HCT116 (cell line): ENCODE results near the gene SERINC3. TPM values are rescaled to one million over a fixed set of nuclear protein-coding genes. Genes with fewer than 3 reads are reported as not detected.

Source experiments
- ATAC-seq: fragments of 200-7000 bp; cut with Tn5 transposase; 2 replicates; pipeline ENCODE4 v1.9.1; 2020; ENCODE audit warnings: mild to moderate bottlenecking, moderate library complexity
- Bru-seq: library from RNA; stranded (reverse); fragments of 400-500 nt; gene quantifications from one replicate; lab custom pipeline; 2021; lab: Mats Ljungman, UMichigan
- BruChase-seq, 2 experiments: library from RNA; stranded (reverse); fragments of 400-500 nt; gene quantifications; one replicate each; lab custom pipeline; 2021; lab: Mats Ljungman, UMichigan
- BruUV-seq: library from RNA; stranded (reverse); fragments of 400-500 nt; replicated peaks from 2 replicates; lab custom pipeline; 2021; lab: Mats Ljungman, UMichigan
- CTCF ChIA-PET: fragments of 300-600 bp; sonication (Branson Sonifier 250); formaldehyde crosslinking; loops from one replicate; lab custom pipeline; 2021; ENCODE audit warnings: antibody characterized with exemption; lab: Charles Lee
- POLR2A ChIA-PET: fragments of 300-600, 350-600 bp; sonication (Branson Sonifier 250); formaldehyde crosslinking; loops from one replicate; lab custom pipeline; 2021; ENCODE audit warnings: antibody characterized with exemption; lab: Charles Lee
- RAD21 ChIA-PET, 2 experiments: fragments of 300-600 bp; sonication (Branson Sonifier 250); formaldehyde crosslinking; loops; one replicate each; lab custom pipeline; 2023; ENCODE audit warnings: low total read pairs in 2 of 2; ENCODE audit not compliant: uncharacterized antibody in 2 of 2, unreplicated experiment in 2 of 2, low non-redundant PET in 1 of 2; lab: Charles Lee
- DNase-seq: peaks from one replicate; pipeline ENCODE4 v3.0.0-alpha.2; 2010; ENCODE audit warnings: low read depth, low spot score
- H2AFZ ChIP-seq: fragments of 200-600 bp; shearing (Covaris generic), sonication (generic); 2 replicates; pipeline ENCODE4 v1.6.1; 2017; ENCODE audit warnings: low read depth, mixed run types, mixed read lengths, antibody characterized with exemption, low read length; ENCODE audit not compliant: poor library complexity, severe bottlenecking
- H3K27ac ChIP-seq: 2 replicates; pipeline ENCODE4 v1.5.1; 2012; ENCODE audit warnings: low read depth, low read length
- H3K27me3 ChIP-seq: fragments of 200-600 bp; sonication (generic); 2 replicates; pipeline ENCODE4 v1.6.1; 2016; ENCODE audit warnings: mixed run types, low read length, mixed read lengths; ENCODE audit not compliant: insufficient read depth
- H3K36me3 ChIP-seq, 2 experiments: fragments of 200-500 bp in 1 of 2; fragments of 200-600 bp in 1 of 2; sonication (Bioruptor generic) in 1 of 2; sonication (generic) in 1 of 2; 2 replicates each; pipeline versions ENCODE4 v1.5.1 to v1.6.1; 2014 to 2016; ENCODE audit warnings: low read length in 2 of 2, inconsistent platforms in 1 of 2, mixed read lengths in 1 of 2, mixed run types in 1 of 2; ENCODE audit not compliant: insufficient read depth in 2 of 2, control insufficient read depth in 1 of 2
- H3K4me1 ChIP-seq, 2 experiments: fragments of 200-600 bp in 1 of 2; sonication (generic) in 1 of 2; 2 replicates each; pipeline versions ENCODE4 v1.5.1 to v1.6.1; 2012 to 2017; ENCODE audit warnings: low read length in 2 of 2, inconsistent platforms in 1 of 2, mild to moderate bottlenecking in 1 of 2, mixed read lengths in 1 of 2, mixed run types in 1 of 2, moderate library complexity in 1 of 2; ENCODE audit not compliant: insufficient read depth in 2 of 2, control insufficient read depth in 1 of 2
- H3K4me2 ChIP-seq: fragments of 200-600 bp; sonication (generic); 2 replicates; pipeline ENCODE4 v1.6.1; 2017; ENCODE audit warnings: mixed run types, low read length, mixed read lengths
- H3K4me3 ChIP-seq, 2 experiments: fragments of 200-600 bp in 1 of 2; sonication (generic) in 1 of 2; replicated peaks in 1 of 2; 2 replicates each; pipeline ENCODE4 v1.5.1; 2011 to 2016; ENCODE audit warnings: low read length in 2 of 2, control low read depth in 1 of 2, low read depth in 1 of 2, mild to moderate bottlenecking in 1 of 2, mixed read lengths in 1 of 2, mixed run types in 1 of 2
- H3K79me2 ChIP-seq: fragments of 200-600 bp; sonication (generic); 2 replicates; pipeline ENCODE4 v1.6.1; 2017; ENCODE audit warnings: mild to moderate bottlenecking, mixed run types, low read length, moderate library complexity, mixed read lengths; ENCODE audit not compliant: insufficient read depth
- H3K9ac ChIP-seq: fragments of 200-600 bp; sonication (generic); 2 replicates; pipeline ENCODE4 v1.6.1; 2016; ENCODE audit warnings: low read length, mixed read lengths
- H3K9me2 ChIP-seq: fragments of 200-600 bp; sonication (generic), shearing (Covaris generic); 2 replicates; pipeline ENCODE4 v1.6.1; 2017; ENCODE audit warnings: mixed run types, mild to moderate bottlenecking, moderate library complexity; ENCODE audit not compliant: insufficient read depth
- H3K9me3 ChIP-seq, 2 experiments: fragments of 200-500 bp in 1 of 2; fragments of 200-600 bp in 1 of 2; sonication (Bioruptor generic) in 1 of 2; sonication (generic) in 1 of 2; 2 replicates each; pipeline ENCODE4 v1.6.1; 2014 to 2017; ENCODE audit warnings: low read length in 2 of 2, mixed read lengths in 2 of 2, inconsistent platforms in 1 of 2, low read depth in 1 of 2, mild to moderate bottlenecking in 1 of 2, mixed run types in 1 of 2, moderate library complexity in 1 of 2; ENCODE audit not compliant: control insufficient read depth in 1 of 2, insufficient read depth in 1 of 2
- H4K20me1 ChIP-seq: fragments of 200-600 bp; sonication (generic), shearing (Covaris generic); 2 replicates; pipeline ENCODE4 v1.6.1; 2017; ENCODE audit warnings: mixed run types, mild to moderate bottlenecking, moderate library complexity; ENCODE audit not compliant: insufficient read depth
- CEBPB ChIP-seq: IDR thresholded peaks from 2 replicates; pipeline ENCODE4 v1.6.1; 2012; ENCODE audit warnings: low read depth
- EZH2phosphoT487 ChIP-seq: fragments of 200-600 bp; IDR thresholded peaks from 2 replicates; pipeline ENCODE4 v1.6.1; 2018; ENCODE audit warnings: antibody characterized with exemption, borderline replicate concordance
- FOSL1 ChIP-seq: IDR thresholded peaks from 2 replicates; pipeline ENCODE4 v1.6.1; 2012; ENCODE audit warnings: low read depth
- POLR2AphosphoS5 ChIP-seq: IDR thresholded peaks from 2 replicates; pipeline ENCODE4 v1.6.1; 2011; ENCODE audit warnings: mild to moderate bottlenecking, low read depth, low read length, moderate library complexity
- REST ChIP-seq: IDR thresholded peaks from 2 replicates; pipeline ENCODE4 v1.6.1; 2012; ENCODE audit warnings: low read depth
- SIN3A ChIP-seq: IDR thresholded peaks from 2 replicates; pipeline ENCODE4 v1.6.1; 2012; ENCODE audit warnings: low read depth
- SP1 ChIP-seq: IDR thresholded peaks from 2 replicates; pipeline ENCODE4 v1.6.1; 2012; ENCODE audit warnings: low read depth
- SRF ChIP-seq: IDR thresholded peaks from 2 replicates; pipeline ENCODE4 v1.6.1; 2012; ENCODE audit warnings: low read depth
- TCF7L2 ChIP-seq: IDR thresholded peaks from 2 replicates; pipeline ENCODE4 v1.7.0; 2011; ENCODE audit warnings: borderline replicate concordance, inconsistent platforms; ENCODE audit not compliant: insufficient read depth, insufficient read length; ENCODE audit errors: extremely low read depth
- YY1 ChIP-seq: IDR thresholded peaks from 2 replicates; pipeline ENCODE4 v1.6.1; 2011; ENCODE audit warnings: low read length, low read depth, moderate library complexity, mild to moderate bottlenecking; ENCODE audit not compliant: insufficient replicate concordance; ENCODE audit errors: extremely low read depth
- ZNF274 ChIP-seq: fragments of 200-500 bp; sonication (Bioruptor generic); IDR thresholded peaks from 2 replicates; pipeline ENCODE4 v1.6.1; 2014; ENCODE audit warnings: mild to moderate bottlenecking, low read depth, low read length, inconsistent platforms
- intact Hi-C: fragments of 100-400 bp; cut with micrococcal nuclease; formaldehyde crosslinking; loops from 2 replicates; pipeline ENCODE4 v1.10.0; 2022
- long read RNA-seq: library from polyadenylated mRNA; unstranded; transcript quantifications from one replicate; pipeline ENCODE4 v2.0.0, GENCODE V29; 2021; ENCODE audit not compliant: unreplicated experiment
- polyA plus RNA-seq: library from polyadenylated mRNA; unstranded; fragments of >200 nt; gene quantifications from 2 replicates; pipeline ENCODE4 v1.2.1, GENCODE V29; 2012; ENCODE audit warnings: missing spikeins
- total RNA-seq: library from RNA; stranded (reverse); gene quantifications from one replicate; pipeline ENCODE4 v1.2.1, GENCODE V29; 2021; ENCODE audit not compliant: unreplicated experiment
- TF ChIP-seq, protein P1 (sequence below): IDR thresholded peaks from 2 replicates; pipeline ENCODE4 v1.6.1; 2011; ENCODE audit warnings: mild to moderate bottlenecking, low read length, moderate library complexity; ENCODE audit not compliant: insufficient replicate concordance; ENCODE audit errors: extremely low read depth
- TF ChIP-seq, protein P2 (sequence below), 3 experiments: fragments of 200-600 bp in 1 of 3; sonication (generic) in 1 of 3; IDR thresholded peaks in 2 of 3; conservative IDR thresholded peaks in 1 of 3; 2 replicates each; pipeline ENCODE4 v1.5.1; 2012 to 2017; ENCODE audit warnings: low read depth in 2 of 3, low read length in 2 of 3, antibody characterized with exemption in 1 of 3, borderline replicate concordance in 1 of 3, control low read depth in 1 of 3, mild to moderate bottlenecking in 1 of 3, mixed read lengths in 1 of 3, mixed run types in 1 of 3, moderate library complexity in 1 of 3; ENCODE audit not compliant: insufficient read depth in 1 of 3
- TF ChIP-seq, protein P3 (sequence below): IDR thresholded peaks from 2 replicates; pipeline ENCODE4 v1.6.1; 2012

The SERINC3 gene
- total RNA-seq (56.8 TPM), Bru-seq, nascent RNA (percentile 85 among the genes with signal in this experiment), BruChase-seq, experiment 1, labeled RNA remaining after a 6-hour chase (percentile 96 among the genes with signal in this experiment), BruChase-seq, experiment 2, labeled RNA remaining after a 2-hour chase (percentile 92 among the genes with signal in this experiment)
- polyA plus RNA-seq, result 60.9 and 67.4 TPM in 2 replicates
- long read RNA-seq, full-length matches to known transcripts, result 117 of 143 reads
- long read RNA-seq, partial matches to known transcripts, result 19 of 143 reads
- long read RNA-seq, other reads (novel, unspliced or antisense), result 7 of 143 reads

DNA sequence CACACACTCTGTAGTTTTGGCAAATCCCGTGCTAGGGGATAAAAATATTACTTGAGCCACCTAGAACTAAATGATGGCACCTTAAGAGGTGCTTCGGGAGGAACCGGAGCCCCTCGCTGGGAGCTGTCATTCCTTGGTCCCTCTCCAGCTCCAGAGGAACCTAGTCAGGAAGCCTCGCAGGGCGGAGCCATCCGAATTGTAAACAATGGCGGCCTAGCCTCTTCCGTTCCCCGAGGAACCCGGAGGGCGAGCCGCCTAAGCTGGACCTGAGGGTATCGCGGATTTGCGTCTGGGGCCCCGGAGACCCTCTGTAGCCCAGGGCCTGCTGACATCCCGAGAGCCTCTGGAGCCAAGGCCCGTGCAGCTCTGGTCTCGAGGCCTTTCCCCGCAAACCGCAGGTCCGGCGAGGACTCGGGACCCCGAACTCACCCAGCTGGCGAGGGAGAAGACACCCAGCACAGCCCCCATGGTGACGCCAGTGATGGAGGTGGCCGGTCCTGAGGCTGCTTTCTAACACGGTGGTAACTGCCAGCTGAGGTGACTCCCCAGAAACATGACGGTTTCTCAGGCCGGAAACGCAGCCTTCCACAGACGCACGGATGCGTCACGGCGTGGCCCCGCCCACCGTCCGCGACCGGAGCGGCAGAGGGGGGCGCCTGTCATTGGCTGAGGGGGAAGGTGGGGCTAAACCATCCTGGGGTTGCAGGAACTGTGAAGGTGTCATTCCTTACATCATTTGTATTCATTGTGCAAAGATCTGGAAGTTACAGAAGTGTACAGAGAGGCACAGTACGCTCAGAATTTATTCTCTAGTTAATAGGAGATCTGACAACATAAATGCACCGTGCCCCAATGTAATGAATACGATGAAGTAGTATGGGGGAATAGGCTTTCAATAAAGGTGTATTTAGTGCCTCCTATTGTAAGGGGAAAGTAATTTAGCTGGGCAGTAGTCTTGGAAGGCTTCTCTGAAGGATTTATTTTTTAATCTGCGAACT lies at the start of gene SERINC3:
Gene SERINC3 (minus strand): TSS at position 587 of the 998 bp plus-strand sequence. CDS start 119 bp downstream, at position 468.
- Histone ChIP-seq H4K20me1 (no peaks in the 10 kb centered on the region), H3K79me2 (peaks cover 49% of the 10 kb centered on the region), H3K27me3 (no peaks in the 10 kb centered on the region), H3K9me2 (no peaks in the 10 kb centered on the region), H3K9ac (peak within 1 kb of the TSS; percentile 82), H3K4me1 (peaks cover 7 to 28% of the 10 kb centered on the region in 2 experiments), H3K27ac (peak within 1 kb of the TSS; percentile 79), H3K4me2 (peak within 1 kb of the TSS; percentile 86), H3K36me3 (no peaks in the 10 kb centered on the region), H3K9me3 (no peaks in the 10 kb centered on the region), H2AFZ (peak within 1 kb of the TSS; percentile 91), H3K4me3 (peak within 1 kb of the TSS; percentile 95 to 99)
- ChIA-PET CTCF (interaction anchor here (0.6 to 1.0 kb wide), 2 partner anchors 88 to 304 kb away, joined by 3 read pairs; no protein-coding TSS in a partner anchor), POLR2A (interaction anchor here (1.0 kb wide), 1 partner anchor 24 kb away, joined by 3 read pairs; no protein-coding TSS in a partner anchor), RAD21 (no interaction called here)
- intact Hi-C loops, result no loop called here
- BruUV-seq, result TSS peak; percentile 59
- DNase-seq (peak; percentile 78), ATAC-seq (peak; percentile 99)
- TF ChIP-seq, protein P1, sequence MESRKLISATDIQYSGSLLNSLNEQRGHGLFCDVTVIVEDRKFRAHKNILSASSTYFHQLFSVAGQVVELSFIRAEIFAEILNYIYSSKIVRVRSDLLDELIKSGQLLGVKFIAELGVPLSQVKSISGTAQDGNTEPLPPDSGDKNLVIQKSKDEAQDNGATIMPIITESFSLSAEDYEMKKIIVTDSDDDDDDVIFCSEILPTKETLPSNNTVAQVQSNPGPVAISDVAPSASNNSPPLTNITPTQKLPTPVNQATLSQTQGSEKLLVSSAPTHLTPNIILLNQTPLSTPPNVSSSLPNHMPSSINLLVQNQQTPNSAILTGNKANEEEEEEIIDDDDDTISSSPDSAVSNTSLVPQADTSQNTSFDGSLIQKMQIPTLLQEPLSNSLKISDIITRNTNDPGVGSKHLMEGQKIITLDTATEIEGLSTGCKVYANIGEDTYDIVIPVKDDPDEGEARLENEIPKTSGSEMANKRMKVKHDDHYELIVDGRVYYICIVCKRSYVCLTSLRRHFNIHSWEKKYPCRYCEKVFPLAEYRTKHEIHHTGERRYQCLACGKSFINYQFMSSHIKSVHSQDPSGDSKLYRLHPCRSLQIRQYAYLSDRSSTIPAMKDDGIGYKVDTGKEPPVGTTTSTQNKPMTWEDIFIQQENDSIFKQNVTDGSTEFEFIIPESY, result no peak
- no peak; the same call in 1 of the 2 replicates for TF ChIP-seq FOSL1
- TF ChIP-seq, protein P2, sequence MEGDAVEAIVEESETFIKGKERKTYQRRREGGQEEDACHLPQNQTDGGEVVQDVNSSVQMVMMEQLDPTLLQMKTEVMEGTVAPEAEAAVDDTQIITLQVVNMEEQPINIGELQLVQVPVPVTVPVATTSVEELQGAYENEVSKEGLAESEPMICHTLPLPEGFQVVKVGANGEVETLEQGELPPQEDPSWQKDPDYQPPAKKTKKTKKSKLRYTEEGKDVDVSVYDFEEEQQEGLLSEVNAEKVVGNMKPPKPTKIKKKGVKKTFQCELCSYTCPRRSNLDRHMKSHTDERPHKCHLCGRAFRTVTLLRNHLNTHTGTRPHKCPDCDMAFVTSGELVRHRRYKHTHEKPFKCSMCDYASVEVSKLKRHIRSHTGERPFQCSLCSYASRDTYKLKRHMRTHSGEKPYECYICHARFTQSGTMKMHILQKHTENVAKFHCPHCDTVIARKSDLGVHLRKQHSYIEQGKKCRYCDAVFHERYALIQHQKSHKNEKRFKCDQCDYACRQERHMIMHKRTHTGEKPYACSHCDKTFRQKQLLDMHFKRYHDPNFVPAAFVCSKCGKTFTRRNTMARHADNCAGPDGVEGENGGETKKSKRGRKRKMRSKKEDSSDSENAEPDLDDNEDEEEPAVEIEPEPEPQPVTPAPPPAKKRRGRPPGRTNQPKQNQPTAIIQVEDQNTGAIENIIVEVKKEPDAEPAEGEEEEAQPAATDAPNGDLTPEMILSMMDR (IDR thresholded peaks at IDR 0.05 in 2 of 3, conservative IDR thresholded peaks at IDR 0.05 in 1 of 3; ENCODE audit: borderline replicate concordance in 1 of 3, insufficient read depth in 1 of 3, low read depth in 2 of 3, low read length in 2 of 3), result peak; percentile 16 to 54 (median 20); a peak in 3 of 6 replicates
- TF ChIP-seq CEBPB, result no peak
- TF ChIP-seq ZNF274, result no peak
- peak; percentile 66 for TF ChIP-seq SP1
- TF ChIP-seq, protein P3, sequence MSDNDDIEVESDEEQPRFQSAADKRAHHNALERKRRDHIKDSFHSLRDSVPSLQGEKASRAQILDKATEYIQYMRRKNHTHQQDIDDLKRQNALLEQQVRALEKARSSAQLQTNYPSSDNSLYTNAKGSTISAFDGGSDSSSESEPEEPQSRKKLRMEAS, result peak; percentile 66; the same call in 1 of the 2 replicates
- TF ChIP-seq REST, result no peak
- peak; percentile 70 for TF ChIP-seq YY1
- peak; percentile 81 for TF ChIP-seq POLR2AphosphoS5
- no peak for TF ChIP-seq TCF7L2
- no peak for TF ChIP-seq SRF
- TF ChIP-seq SIN3A, result peak; percentile 72
- no peak for TF ChIP-seq EZH2phosphoT487
